Glomerular visceral epithelial cell (primary cell): Measurements from ENCODE around the gene IPCEF1.
A peak's percentile ranks its signal among the peaks of the same experiment; 100 is the strongest.

Experiments
- DNase-seq: peaks from one replicate; pipeline ENCODE4 v3.0.0-alpha.2; 2016; ENCODE audit errors: extremely low spot score

Gene IPCEF1

GRCh38 chr6:154295733-154296132 lies 60.9 kb downstream of the IPCEF1 start:
- no peak for DNase-seq

- DNase-seq, result peak; percentile 31
Observed at GRCh38 chr6:154292855-154293519, 63.6 kb downstream of the IPCEF1 start.

- no peak for DNase-seq
Observed at GRCh38 chr6:154292066-154292465, 64.5 kb downstream of the IPCEF1 start.

- DNase-seq, result peak; percentile 7
Observed at GRCh38 chr6:154289818-154290508, 66.6 kb downstream of the IPCEF1 start.

- no peak for DNase-seq
Observed at GRCh38 chr6:154285826-154286225, 70.8 kb downstream of the IPCEF1 start.

- no peak for DNase-seq
Observed at GRCh38 chr6:154284313-154284853, 72.2 kb downstream of the IPCEF1 start.

- no peak for DNase-seq
Observed at GRCh38 chr6:154280521-154280920, 76.1 kb downstream of the IPCEF1 start.

- DNase-seq, result no peak
Observed at GRCh38 chr6:154277629-154278017, 79.0 kb downstream of the IPCEF1 start.

- peak; percentile 24 for DNase-seq
Observed at GRCh38 chr6:154276810-154277628, 79.6 kb downstream of the IPCEF1 start.

- DNase-seq, result no peak
Observed at GRCh38 chr6:154274168-154274567, 82.4 kb downstream of the IPCEF1 start.

- DNase-seq, result no peak
Observed at GRCh38 chr6:154268486-154268885, 88.1 kb downstream of the IPCEF1 start.

- DNase-seq, result no peak
Observed at GRCh38 chr6:154267508-154268106, 89.0 kb downstream of the IPCEF1 start.

GRCh38 chr6:154266560-154267099 lies 90.0 kb downstream of the IPCEF1 start:
- DNase-seq, result no peak

- no peak for DNase-seq
Observed at GRCh38 chr6:154261688-154262397, 94.8 kb downstream of the IPCEF1 start.

- no peak for DNase-seq
Observed at GRCh38 chr6:154258064-154258757, 98.4 kb downstream of the IPCEF1 start.

- DNase-seq, result no peak
Observed at GRCh38 chr6:154257067-154257466, 99.5 kb downstream of the IPCEF1 start.

GRCh38 chr6:154252678-154253077 lies 103.9 kb downstream of the IPCEF1 start:
- no peak for DNase-seq

- DNase-seq, result no peak
Observed at GRCh38 chr6:154251116-154251515, 105.5 kb downstream of the IPCEF1 start.

- peak; percentile 12 for DNase-seq
Observed at GRCh38 chr6:154249499-154250298, 106.9 kb downstream of the IPCEF1 start.
